Thymus (tissue), 11 donors: ENCODE results near the gene ANKS4B. TPM values are rescaled to one million over a fixed set of nuclear protein-coding genes. Genes with fewer than 3 reads are reported as not detected.

Experiments used
- DNase-seq, 9 donors: peaks; one replicate each; pipeline ENCODE4 v3.0.0-alpha.2; 2013; ENCODE audit warnings: low spot score in 9 of 9, low read depth in 6 of 9, missing footprints in 1 of 9
- H3K27ac ChIP-seq, 2 donors: one replicate each; pipeline ENCODE4 v1.5.1; 2013; ENCODE audit warnings: control low read depth in 1 of 2, low read depth in 1 of 2, low read length in 1 of 2, mild to moderate bottlenecking in 1 of 2, moderate library complexity in 1 of 2
- H3K27me3 ChIP-seq, 2 donors: one replicate each; pipeline ENCODE4 v1.5.1; 2013; ENCODE audit warnings: low read length in 1 of 2; ENCODE audit not compliant: control insufficient read depth in 2 of 2, insufficient read depth in 1 of 2
- H3K36me3 ChIP-seq, 2 donors: one replicate each; pipeline ENCODE4 v1.5.1; 2013; ENCODE audit warnings: low read length in 1 of 2, mild to moderate bottlenecking in 1 of 2, moderate library complexity in 1 of 2; ENCODE audit not compliant: control insufficient read depth in 2 of 2, insufficient read depth in 2 of 2
- H3K4me1 ChIP-seq, 2 donors: one replicate each; pipeline ENCODE4 v1.5.1; 2013; ENCODE audit warnings: low read length in 2 of 2; ENCODE audit not compliant: control insufficient read depth in 2 of 2, insufficient read depth in 2 of 2
- H3K4me3 ChIP-seq, 2 donors: one replicate each; pipeline ENCODE4 v1.5.1; 2013; ENCODE audit warnings: low read length in 2 of 2, control low read depth in 1 of 2, mild to moderate bottlenecking in 1 of 2
- H3K9me3 ChIP-seq, 2 donors: one replicate each; pipeline ENCODE4 v1.5.1; 2013; ENCODE audit warnings: low read length in 1 of 2, mild to moderate bottlenecking in 1 of 2; ENCODE audit not compliant: control insufficient read depth in 2 of 2, insufficient read depth in 1 of 2
- WGBS: extraction: QIAGEN DNeasy Blood & Tissue Kit; methylation state at CpG from one replicate; pipeline ENCODE4 v1.1.7; 2013; 5-methylcytosine and 5-hydroxymethylcytosine counted together
- polyA plus RNA-seq: library from polyadenylated mRNA; stranded (reverse); fragments of 200-250 nt; gene quantifications from one replicate; pipeline ENCODE4 v1.2.3, GENCODE V29; 2013
- total RNA-seq: library from RNA; stranded (reverse); fragments of 120-200 nt; gene quantifications from one replicate; pipeline ENCODE4 v1.2.4, GENCODE V29; 2013
- donor health status: healthy.

ANKS4B gene
- total and polyA plus RNA-seq, 2 donors, result under 0.01 to 0.02 TPM

GRCh38 chr16:21226749-21227148 lies 6.8 kb upstream of the ANKS4B start:
- Histone ChIP-seq H3K27me3 (peaks cover 0 to 9% of the 10 kb centered on the region in 2 donors), H3K27ac (no peak overlapping the region), H3K4me3 (no peak overlapping the region), H3K9me3 (no peaks in the 10 kb centered on the region), H3K36me3 (no peaks in the 10 kb centered on the region), H3K4me1 (no peaks in the 10 kb centered on the region)
- DNase-seq, result no peak

DNA sequence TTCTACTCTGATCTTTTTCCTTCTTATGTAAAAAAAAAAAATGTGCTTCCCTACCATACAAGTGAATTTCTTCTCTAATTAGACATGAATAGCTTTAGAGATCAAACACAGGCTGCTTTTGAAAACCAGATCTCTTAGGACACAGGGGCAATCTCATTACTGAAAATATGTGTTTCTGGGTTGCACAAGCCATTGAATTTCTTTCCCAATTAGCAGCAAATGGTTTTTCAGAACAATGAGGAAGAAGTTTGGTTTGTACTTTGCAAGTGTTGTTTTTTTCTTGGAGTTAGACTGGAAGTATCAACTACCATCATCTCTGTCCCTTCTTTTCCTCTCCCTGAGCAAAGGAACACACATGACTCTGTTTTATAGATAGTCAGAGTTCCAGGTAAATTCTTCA lies 5.6 kb upstream of the ANKS4B start:
- Histone ChIP-seq H3K4me3 (no peak overlapping the region), H3K27me3 (peaks cover 0 to 7% of the 10 kb centered on the region in 2 donors), H3K36me3 (no peaks in the 10 kb centered on the region), H3K27ac (no peak overlapping the region), H3K9me3 (no peaks in the 10 kb centered on the region), H3K4me1 (no peaks in the 10 kb centered on the region)
- DNase-seq, result no peak

DNA sequence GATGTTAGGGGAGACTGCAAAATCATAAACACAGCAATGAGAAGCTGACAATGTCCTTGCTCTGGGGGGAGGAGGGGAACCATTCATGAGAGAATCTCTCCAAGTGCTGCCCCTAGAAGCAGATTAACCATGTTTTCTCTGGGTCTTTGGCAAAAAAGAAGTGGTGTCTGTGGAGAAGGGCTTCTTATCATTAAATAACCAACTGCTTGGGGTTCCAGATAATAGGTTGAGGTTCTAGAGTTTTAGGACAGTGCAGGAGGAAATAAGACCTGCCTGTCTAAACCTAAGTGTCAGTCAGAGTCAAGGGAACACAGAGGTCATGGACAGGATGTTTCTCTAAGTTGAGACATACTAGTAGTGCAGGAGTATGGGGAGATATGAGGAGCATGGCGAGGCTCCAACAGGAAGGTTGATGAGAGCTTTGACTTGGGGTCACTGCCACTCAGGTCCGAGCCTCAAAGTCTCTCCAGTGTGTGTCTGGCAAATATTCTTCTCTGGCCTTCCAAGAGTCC lies 5.1 kb upstream of the ANKS4B start:
- H3K4me1 ChIP-seq, result no peaks in the 10 kb centered on the region
- no peak for DNase-seq
- H3K27me3 ChIP-seq, result peaks cover 0 to 4% of the 10 kb centered on the region in 2 donors
- no peak overlapping the region for H3K4me3 ChIP-seq
- no peaks in the 10 kb centered on the region for H3K36me3 ChIP-seq
- WGBS, result 92% methylated on average over 2 of the region's 2 CpGs
- no peak overlapping the region for H3K27ac ChIP-seq
- H3K9me3 ChIP-seq, result no peaks in the 10 kb centered on the region

GRCh38 chr16:21233045-21233520 lies 416 bp upstream of the ANKS4B start:
- no peaks in the 10 kb centered on the region for H3K4me1 ChIP-seq
- peaks cover 0 to 2% of the 10 kb centered on the region in 2 donors for H3K27me3 ChIP-seq

DNA sequence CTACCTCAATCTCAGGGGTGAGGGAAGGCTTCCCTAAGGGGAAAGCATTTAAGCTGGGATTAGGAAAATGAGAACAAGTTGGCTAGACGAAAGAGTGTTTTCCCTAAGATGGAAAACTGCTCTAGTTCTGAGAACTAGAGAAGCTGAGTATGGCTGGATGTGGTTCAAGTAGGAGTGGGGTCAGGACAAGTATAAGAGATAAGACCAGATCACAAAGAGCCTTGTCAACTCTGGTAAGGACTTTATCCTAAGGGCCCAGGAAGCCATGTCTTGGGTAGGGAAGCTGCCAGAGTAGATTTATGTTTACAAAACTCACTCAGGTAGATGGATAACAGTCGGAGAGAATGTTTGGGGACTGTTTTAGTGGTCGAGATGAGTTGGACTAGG lies 1.7 kb downstream of the ANKS4B start:
- H3K4me1 ChIP-seq, result no peaks in the 10 kb centered on the region
- no peaks in the 10 kb centered on the region for H3K9me3 ChIP-seq
- H3K36me3 ChIP-seq, result no peaks in the 10 kb centered on the region
- DNase-seq, result no peak
- 88% methylated on average over 3 of the region's 3 CpGs for whole genome bisulfite sequencing
- H3K27me3 ChIP-seq, result peaks cover 0 to 2% of the 10 kb centered on the region in 2 donors
- no peak overlapping the region for H3K4me3 ChIP-seq
- no peak overlapping the region for H3K27ac ChIP-seq

More at GRCh38 chr16:21233045-21233520, 416 bp upstream of the ANKS4B start:
- whole genome bisulfite sequencing, result 94% methylated on average over 1 of the region's 1 CpG
- Histone ChIP-seq H3K4me3 (no peak overlapping the region), H3K9me3 (no peaks in the 10 kb centered on the region), H3K36me3 (no peaks in the 10 kb centered on the region), H3K27ac (no peak overlapping the region)
- no peak for DNase-seq

GRCh38 chr16:21236831-21237230 lies 3.3 kb downstream of the ANKS4B start:
- peaks cover 0 to 2% of the 10 kb centered on the region in 2 donors for H3K27me3 ChIP-seq
- H3K4me1 ChIP-seq, result no peaks in the 10 kb centered on the region
- H3K36me3 ChIP-seq, result no peaks in the 10 kb centered on the region
- H3K27ac ChIP-seq, result no peak overlapping the region
- H3K9me3 ChIP-seq, result no peaks in the 10 kb centered on the region
- no peak overlapping the region for H3K4me3 ChIP-seq
- no peak for DNase-seq
- 87% methylated on average over 5 of the region's 5 CpGs for WGBS

- H3K36me3 ChIP-seq, result no peaks in the 10 kb centered on the region
- no peak overlapping the region for H3K4me3 ChIP-seq
- H3K4me1 ChIP-seq, result no peaks in the 10 kb centered on the region
- no peaks in the 10 kb centered on the region for H3K9me3 ChIP-seq
- no peak overlapping the region for H3K27ac ChIP-seq
- DNase-seq, result no peak
- peaks cover 0 to 2% of the 10 kb centered on the region in 2 donors for H3K27me3 ChIP-seq
- WGBS, result 98% methylated on average over 4 of the region's 4 CpGs
Observed at GRCh38 chr16:21239646-21240045, 6.1 kb downstream of the ANKS4B start.

DNA sequence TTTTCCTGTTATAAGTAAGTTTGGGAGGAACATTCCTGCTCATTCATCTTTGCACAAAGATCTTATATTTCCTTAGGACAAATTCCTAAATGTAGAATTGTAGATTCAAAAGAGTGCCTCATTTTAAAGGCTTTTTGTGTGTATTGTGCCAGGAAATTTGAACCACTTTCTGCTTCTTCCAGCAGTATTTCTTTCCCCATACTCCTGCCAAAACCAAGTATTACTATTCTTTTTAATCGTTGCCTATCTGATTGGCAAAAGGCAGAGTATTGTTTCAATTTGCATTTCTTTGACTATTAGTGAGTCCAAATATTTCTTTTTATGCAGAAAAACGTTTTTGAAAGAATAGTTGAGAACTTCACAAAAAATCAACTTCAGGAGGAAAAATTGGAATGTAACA lies 9.3 kb downstream of the ANKS4B start:
- no peaks in the 10 kb centered on the region for H3K9me3 ChIP-seq
- H3K36me3 ChIP-seq, result no peaks in the 10 kb centered on the region
- H3K4me1 ChIP-seq, result no peaks in the 10 kb centered on the region
- DNase-seq, result no peak
- H3K4me3 ChIP-seq, result no peak overlapping the region
- peaks cover 0 to 2% of the 10 kb centered on the region in 2 donors for H3K27me3 ChIP-seq
- 55% methylated on average over 2 of the region's 2 CpGs for WGBS
- H3K27ac ChIP-seq, result no peak overlapping the region

- no peak for DNase-seq
- 89% methylated on average over 7 of the region's 7 CpGs for WGBS
- Histone ChIP-seq H3K36me3 (no peaks in the 10 kb centered on the region), H3K4me1 (no peaks in the 10 kb centered on the region), H3K27ac (no peak overlapping the region), H3K9me3 (no peaks in the 10 kb centered on the region), H3K4me3 (no peak overlapping the region), H3K27me3 (no peaks in the 10 kb centered on the region)
Observed at GRCh38 chr16:21244518-21245215, 11.2 kb downstream of the ANKS4B start.
